ENCODE measurements around the gene PARVB.

- TF ChIP-seq CTCF (IDR thresholded peaks at IDR 0.05; ENCODE audit: low read length) (no peak), EZH2 (IDR thresholded peaks at IDR 0.05; ENCODE audit: borderline replicate concordance, low read length) (no peak)
Observed at GRCh38 chr22:44190381-44190976, 166.4 kb downstream of the PARVB start.

Data from OCI-LY1 (cell line).